MM.1S (cell line): Measurements from ENCODE around the gene PTPN12.
"Not testable (repeated sequence)": the region's sequence is repeated elsewhere in the genome, so short reads cannot be mapped to it uniquely, and the experiment has no call there.

ENCODE experiments used
- DNase-seq: peaks from one replicate; pipeline ENCODE4 v3.0.0-alpha.2; 2015
- H2AFZ ChIP-seq: fragments of 300-600 bp; sonication (generic); 2 replicates; pipeline ENCODE4 v1.6.0; 2016; ENCODE audit warnings: antibody characterized with exemption, low read length
- H3F3A ChIP-seq: fragments of 300-600 bp; sonication (generic); 2 replicates; pipeline ENCODE4 v1.6.1; 2016; ENCODE audit warnings: mild to moderate bottlenecking, antibody characterized with exemption, low read length, moderate library complexity, mixed read lengths; ENCODE audit not compliant: insufficient read depth
- H3K27ac ChIP-seq: fragments of 300-600 bp; sonication (generic); 2 replicates; pipeline ENCODE4 v1.5.1; 2016; ENCODE audit warnings: mild to moderate bottlenecking, low read length
- H3K27me3 ChIP-seq: fragments of 300-600 bp; sonication (generic); replicated peaks from 2 replicates; pipeline ENCODE4 v1.6.0; 2016; ENCODE audit warnings: low read length; ENCODE audit not compliant: insufficient read depth
- H3K36me3 ChIP-seq: fragments of 300-600 bp; sonication (generic); replicated peaks from 2 replicates; pipeline ENCODE4 v1.6.1; 2016; ENCODE audit warnings: mild to moderate bottlenecking, low read length, mixed read lengths; ENCODE audit not compliant: insufficient read depth
- H3K4me1 ChIP-seq: fragments of 300-600 bp; sonication (generic); 2 replicates; pipeline ENCODE4 v1.6.1; 2016; ENCODE audit warnings: low read length, mixed read lengths
- H3K4me2 ChIP-seq: fragments of 300-600 bp; sonication (generic); 2 replicates; pipeline ENCODE4 v1.6.0; 2016; ENCODE audit warnings: low read depth, low read length
- H3K4me3 ChIP-seq: fragments of 300-600 bp; sonication (generic); 2 replicates; pipeline ENCODE4 v1.5.1; 2016; ENCODE audit warnings: low read length, mixed read lengths
- H3K79me2 ChIP-seq: fragments of 300-600 bp; sonication (generic); 2 replicates; pipeline ENCODE4 v1.6.1; 2016; ENCODE audit warnings: mixed run types, low read length, mixed read lengths
- H3K9ac ChIP-seq: fragments of 300-600 bp; sonication (generic); 2 replicates; pipeline ENCODE4 v1.6.1; 2016; ENCODE audit warnings: low read length, mixed read lengths
- H3K9me2 ChIP-seq: fragments of 300-600 bp; sonication (generic); replicated peaks from 2 replicates; pipeline ENCODE4 v1.6.1; 2016; ENCODE audit warnings: mild to moderate bottlenecking, low read length, mixed read lengths; ENCODE audit not compliant: insufficient read depth
- H3K9me3 ChIP-seq: fragments of 300-600 bp; sonication (generic); replicated peaks from 2 replicates; pipeline ENCODE4 v1.6.1; 2016; ENCODE audit warnings: mild to moderate bottlenecking, low read length, mixed read lengths; ENCODE audit not compliant: insufficient read depth
- H4K20me1 ChIP-seq: fragments of 300-600 bp; sonication (generic); 2 replicates; pipeline ENCODE4 v1.6.1; 2016; ENCODE audit warnings: mild to moderate bottlenecking, low read length, moderate library complexity, mixed read lengths; ENCODE audit not compliant: insufficient read depth
- EZH2 ChIP-seq: fragments of 300-600 bp; sonication (generic); optimal IDR thresholded peaks from 2 replicates; pipeline ENCODE3; 2017; ENCODE audit warnings: low read depth, mild to moderate bottlenecking, antibody characterized with exemption, low read length, mixed read lengths
- EZH2phosphoT487 ChIP-seq: fragments of 300-600 bp; sonication (generic); IDR thresholded peaks from 2 replicates; pipeline ENCODE4 v1.6.1; 2018; ENCODE audit warnings: antibody characterized with exemption, low read length
- TF ChIP-seq, protein P1 (sequence below): fragments of 300-600 bp; sonication (generic); IDR thresholded peaks from 2 replicates; pipeline ENCODE4 v1.5.1; 2016; ENCODE audit warnings: antibody characterized with exemption, low read length, mixed read lengths

PTPN12 gene

DNA sequence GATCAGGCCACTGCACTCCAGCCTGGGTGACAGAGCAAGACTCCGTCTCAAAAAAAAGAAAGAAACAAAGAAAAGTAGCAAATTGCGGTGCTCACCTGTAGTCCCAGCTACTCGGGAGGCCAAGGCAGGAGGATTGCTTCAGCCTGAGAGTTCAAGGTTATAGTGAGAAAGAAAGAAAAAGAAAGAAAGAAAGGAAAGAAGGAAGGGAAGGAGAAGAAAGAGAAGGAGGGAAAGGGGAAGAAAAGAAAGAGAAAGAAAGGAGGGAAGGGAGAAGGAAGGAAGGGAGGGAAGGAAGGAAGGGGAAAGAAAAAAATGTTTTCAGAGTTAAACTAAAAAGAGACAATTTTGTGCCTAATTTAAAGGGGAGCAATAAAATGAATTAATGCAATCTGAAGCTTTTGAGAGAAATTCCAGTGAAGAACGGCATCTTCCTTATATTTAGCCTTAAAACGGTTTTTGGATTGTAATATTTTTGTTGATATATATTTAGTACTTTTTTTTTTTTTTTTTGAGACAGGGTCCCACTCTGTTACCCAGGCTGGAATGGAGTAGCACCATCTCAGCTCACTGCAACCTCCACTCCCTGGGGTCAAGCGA, 111.7 kb downstream of the PTPN12 start:
- Histone ChIP-seq H3K4me2 (no peak overlapping the region), H3K36me3 (no peaks in the 10 kb centered on the region), H2AFZ (no peak overlapping the region), H4K20me1 (no peaks in the 10 kb centered on the region), H3K79me2 (no peaks in the 10 kb centered on the region), H3K4me1 (no peaks in the 10 kb centered on the region), H3K27me3 (no peaks in the 10 kb centered on the region), H3K27ac (no peak overlapping the region), H3F3A (no peaks in the 10 kb centered on the region), H3K9ac (no peak overlapping the region), H3K4me3 (no peak overlapping the region), H3K9me2 (no peaks in the 10 kb centered on the region), H3K9me3 (no peaks in the 10 kb centered on the region)
- TF ChIP-seq, protein P1, sequence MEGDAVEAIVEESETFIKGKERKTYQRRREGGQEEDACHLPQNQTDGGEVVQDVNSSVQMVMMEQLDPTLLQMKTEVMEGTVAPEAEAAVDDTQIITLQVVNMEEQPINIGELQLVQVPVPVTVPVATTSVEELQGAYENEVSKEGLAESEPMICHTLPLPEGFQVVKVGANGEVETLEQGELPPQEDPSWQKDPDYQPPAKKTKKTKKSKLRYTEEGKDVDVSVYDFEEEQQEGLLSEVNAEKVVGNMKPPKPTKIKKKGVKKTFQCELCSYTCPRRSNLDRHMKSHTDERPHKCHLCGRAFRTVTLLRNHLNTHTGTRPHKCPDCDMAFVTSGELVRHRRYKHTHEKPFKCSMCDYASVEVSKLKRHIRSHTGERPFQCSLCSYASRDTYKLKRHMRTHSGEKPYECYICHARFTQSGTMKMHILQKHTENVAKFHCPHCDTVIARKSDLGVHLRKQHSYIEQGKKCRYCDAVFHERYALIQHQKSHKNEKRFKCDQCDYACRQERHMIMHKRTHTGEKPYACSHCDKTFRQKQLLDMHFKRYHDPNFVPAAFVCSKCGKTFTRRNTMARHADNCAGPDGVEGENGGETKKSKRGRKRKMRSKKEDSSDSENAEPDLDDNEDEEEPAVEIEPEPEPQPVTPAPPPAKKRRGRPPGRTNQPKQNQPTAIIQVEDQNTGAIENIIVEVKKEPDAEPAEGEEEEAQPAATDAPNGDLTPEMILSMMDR, result no peak
- TF ChIP-seq EZH2, result no peak
- no peak for TF ChIP-seq EZH2phosphoT487
- no peak for DNase-seq

DNA sequence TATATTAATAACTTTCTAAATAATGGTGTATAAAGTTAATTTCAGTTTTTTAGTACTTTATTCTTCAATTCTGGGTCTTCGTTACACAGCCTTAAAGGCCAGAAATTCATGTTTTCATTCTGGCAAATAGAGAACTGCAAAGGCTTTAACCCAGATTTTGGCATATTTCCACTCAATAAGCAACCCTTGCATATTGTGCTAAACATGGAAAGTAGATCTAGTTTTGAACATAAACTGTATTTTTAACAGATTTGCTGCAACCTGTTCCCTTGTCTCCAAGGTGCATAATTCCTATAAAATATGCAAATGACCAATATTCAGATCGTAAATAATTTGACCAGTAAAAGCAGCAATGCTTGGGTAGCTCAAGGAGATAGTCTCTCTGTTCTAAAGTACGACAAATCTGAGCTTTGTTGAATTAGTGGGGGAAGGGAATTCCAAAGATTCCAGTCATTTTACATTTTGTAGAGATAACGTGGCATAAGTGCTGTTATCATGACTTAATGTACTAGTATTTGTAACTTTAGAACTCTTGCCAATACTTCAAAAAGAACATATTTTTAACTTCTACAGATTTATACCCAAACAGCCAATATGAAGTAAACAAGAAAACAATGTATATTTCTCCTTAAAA, 112.7 kb downstream of the PTPN12 start:
- no peaks in the 10 kb centered on the region for H3K9me2 ChIP-seq
- H3K9ac ChIP-seq, result no peak overlapping the region
- DNase-seq, result no peak
- no peaks in the 10 kb centered on the region for H3K79me2 ChIP-seq
- H4K20me1 ChIP-seq, result no peaks in the 10 kb centered on the region
- H3K4me3 ChIP-seq, result no peak overlapping the region
- no peak overlapping the region for H3K4me2 ChIP-seq
- no peak overlapping the region for H2AFZ ChIP-seq
- TF ChIP-seq, protein P1, result no peak
- TF ChIP-seq EZH2phosphoT487 (no peak), EZH2 (no peak)
- no peaks in the 10 kb centered on the region for H3K4me1 ChIP-seq
- no peaks in the 10 kb centered on the region for H3K36me3 ChIP-seq
- H3K9me3 ChIP-seq, result no peaks in the 10 kb centered on the region
- no peak overlapping the region for H3K27ac ChIP-seq
- no peaks in the 10 kb centered on the region for H3F3A ChIP-seq
- no peaks in the 10 kb centered on the region for H3K27me3 ChIP-seq

DNA sequence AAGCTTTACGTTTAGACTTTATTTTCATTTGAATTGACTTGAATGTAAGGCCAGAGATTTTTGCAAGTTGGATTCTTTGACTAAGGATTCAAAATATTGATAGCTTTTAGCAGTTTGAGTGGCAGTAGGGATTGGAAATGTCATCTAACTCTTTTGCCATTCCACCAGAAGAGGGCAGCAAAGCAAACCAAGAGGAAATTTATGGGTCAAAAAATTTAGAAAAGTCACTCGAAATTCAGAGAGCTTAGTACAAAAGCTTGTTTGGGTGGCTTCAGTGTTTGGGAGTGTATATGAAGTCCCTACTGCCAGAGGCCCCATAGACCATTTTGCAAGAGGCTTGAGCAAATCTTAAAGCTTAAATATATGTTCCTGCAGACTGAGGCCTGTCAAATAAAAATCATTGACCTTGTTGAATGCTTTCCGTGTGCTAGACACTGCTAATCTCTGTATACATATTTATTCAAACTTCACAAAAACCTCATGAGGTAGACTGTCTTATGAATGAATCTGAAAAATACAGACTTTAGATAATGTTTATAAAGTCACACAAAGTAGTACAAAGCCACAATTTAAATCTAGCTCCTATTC, 114.6 kb downstream of the PTPN12 start:
- Histone ChIP-seq H3K4me3 (no peak overlapping the region), H3K9ac (no peak overlapping the region), H3F3A (no peaks in the 10 kb centered on the region), H2AFZ (no peak overlapping the region), H3K9me3 (no peaks in the 10 kb centered on the region), H3K27me3 (no peaks in the 10 kb centered on the region), H3K9me2 (no peaks in the 10 kb centered on the region), H3K4me1 (no peaks in the 10 kb centered on the region), H3K79me2 (no peaks in the 10 kb centered on the region), H3K36me3 (no peaks in the 10 kb centered on the region), H3K4me2 (no peak overlapping the region), H4K20me1 (no peaks in the 10 kb centered on the region), H3K27ac (no peak overlapping the region)
- DNase-seq, result peak; percentile 34
- TF ChIP-seq EZH2phosphoT487 (no peak), EZH2 (no peak)
- TF ChIP-seq, protein P1, result peak; percentile 69

DNA sequence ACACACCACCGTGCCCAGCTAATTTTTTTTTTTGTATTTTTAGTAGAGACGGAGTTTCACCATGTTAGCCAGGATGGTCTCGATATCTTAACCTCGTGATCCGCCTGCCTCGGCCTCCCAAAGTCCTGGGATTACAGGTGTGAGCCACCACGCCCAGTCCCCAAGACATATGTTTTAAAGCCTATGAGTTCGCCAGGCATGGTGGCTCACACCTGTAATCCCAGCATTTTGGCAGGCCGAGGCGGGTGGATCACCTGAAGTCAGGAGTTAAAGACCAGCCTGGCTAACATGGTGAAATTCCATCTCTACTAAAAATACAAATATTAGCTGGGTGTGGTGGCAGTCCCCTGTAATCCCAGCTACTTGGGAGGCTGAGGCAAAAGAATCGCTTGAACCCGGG, 115.7 kb downstream of the PTPN12 start:
- not testable (repeated sequence) for H3K9ac ChIP-seq, H3K36me3 ChIP-seq, H3F3A ChIP-seq, H3K27me3 ChIP-seq, H2AFZ ChIP-seq, H3K4me2 ChIP-seq, H3K27ac ChIP-seq, H3K79me2 ChIP-seq, H3K9me2 ChIP-seq, H3K4me1 ChIP-seq, H3K4me3 ChIP-seq, DNase-seq, H4K20me1 ChIP-seq, H3K9me3 ChIP-seq
